ENCODE data around the gene CPO.

DNA sequence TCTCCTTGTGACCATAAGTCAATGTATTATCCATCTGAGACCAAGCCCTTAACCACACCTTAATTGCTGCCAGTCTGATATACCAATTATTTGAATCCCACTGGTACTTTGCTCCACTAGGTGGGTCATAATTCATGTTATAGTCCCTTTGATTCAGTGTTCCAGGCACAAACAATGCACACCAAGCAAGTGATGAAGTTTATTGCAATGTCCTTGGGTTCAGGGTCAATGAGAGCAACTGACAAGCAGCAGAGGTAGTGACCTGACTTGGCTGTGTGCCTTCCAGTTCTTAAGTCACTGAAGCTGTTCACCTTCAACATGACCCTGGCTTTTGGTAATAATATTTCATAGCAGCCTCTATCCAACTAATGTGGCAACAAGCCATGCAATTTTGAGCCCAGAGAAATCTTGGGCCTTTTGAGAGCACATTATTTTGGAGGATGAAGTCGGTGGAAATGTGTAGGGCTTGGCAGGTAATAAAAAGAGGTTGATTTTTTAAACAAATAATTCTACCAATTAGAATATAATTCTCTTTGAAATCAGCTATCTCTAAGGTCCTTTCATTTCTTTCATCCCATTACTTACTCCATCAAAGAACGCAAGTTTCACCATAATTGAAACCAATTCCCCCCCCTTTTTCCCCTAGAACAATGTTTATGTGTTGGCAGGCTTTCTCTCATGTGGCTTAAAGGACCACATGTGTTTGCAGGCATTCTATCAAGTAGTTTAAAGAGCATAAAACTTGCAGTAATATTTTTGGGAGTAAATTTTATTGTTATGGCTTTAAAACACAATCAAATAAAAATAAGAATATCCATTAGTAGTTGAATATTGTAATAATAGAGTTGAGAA lies 3.1 kb upstream of the CPO start:
- TF ChIP-seq, protein P1, sequence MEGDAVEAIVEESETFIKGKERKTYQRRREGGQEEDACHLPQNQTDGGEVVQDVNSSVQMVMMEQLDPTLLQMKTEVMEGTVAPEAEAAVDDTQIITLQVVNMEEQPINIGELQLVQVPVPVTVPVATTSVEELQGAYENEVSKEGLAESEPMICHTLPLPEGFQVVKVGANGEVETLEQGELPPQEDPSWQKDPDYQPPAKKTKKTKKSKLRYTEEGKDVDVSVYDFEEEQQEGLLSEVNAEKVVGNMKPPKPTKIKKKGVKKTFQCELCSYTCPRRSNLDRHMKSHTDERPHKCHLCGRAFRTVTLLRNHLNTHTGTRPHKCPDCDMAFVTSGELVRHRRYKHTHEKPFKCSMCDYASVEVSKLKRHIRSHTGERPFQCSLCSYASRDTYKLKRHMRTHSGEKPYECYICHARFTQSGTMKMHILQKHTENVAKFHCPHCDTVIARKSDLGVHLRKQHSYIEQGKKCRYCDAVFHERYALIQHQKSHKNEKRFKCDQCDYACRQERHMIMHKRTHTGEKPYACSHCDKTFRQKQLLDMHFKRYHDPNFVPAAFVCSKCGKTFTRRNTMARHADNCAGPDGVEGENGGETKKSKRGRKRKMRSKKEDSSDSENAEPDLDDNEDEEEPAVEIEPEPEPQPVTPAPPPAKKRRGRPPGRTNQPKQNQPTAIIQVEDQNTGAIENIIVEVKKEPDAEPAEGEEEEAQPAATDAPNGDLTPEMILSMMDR (conservative IDR thresholded peaks at IDR 0.05; ENCODE audit: low read length) = no peak
- no peak for TF ChIP-seq EZH2phosphoT487 (IDR thresholded peaks at IDR 0.05; ENCODE audit: borderline replicate concordance)

All from Loucy (cell line).